Neuronal stem cell (in vitro differentiated cells): Measurements from ENCODE around the gene AUTS2.

Experiments
- DNase-seq: peaks from one replicate; pipeline ENCODE4 v3.0.0-alpha.2; 2013; ENCODE audit warnings: low spot score
- H2AFZ ChIP-seq: one replicate; pipeline ENCODE4 v1.6.1; 2013; ENCODE audit warnings: mild to moderate bottlenecking, low read length, inconsistent platforms
- H2AK5ac ChIP-seq: 2 replicates; pipeline ENCODE4 v1.6.1; 2013; ENCODE audit warnings: low read depth, mild to moderate bottlenecking, inconsistent platforms, low read length, moderate library complexity, mixed read lengths
- H2BK120ac ChIP-seq: 2 replicates; pipeline ENCODE4 v1.6.1; 2013; ENCODE audit warnings: low read depth, mild to moderate bottlenecking, inconsistent platforms, low read length, moderate library complexity, mixed read lengths
- H2BK12ac ChIP-seq: one replicate; pipeline ENCODE4 v1.6.1; 2013; ENCODE audit warnings: low read length, inconsistent platforms
- H2BK15ac ChIP-seq: 2 replicates; pipeline ENCODE4 v1.6.1; 2013; ENCODE audit warnings: mild to moderate bottlenecking, low read length, inconsistent platforms, mixed read lengths
- H2BK5ac ChIP-seq: one replicate; pipeline ENCODE4 v1.6.1; 2013; ENCODE audit warnings: inconsistent platforms, mild to moderate bottlenecking, low read length, moderate library complexity
- H3K14ac ChIP-seq: one replicate; pipeline ENCODE4 v1.6.1; 2013; ENCODE audit warnings: low read length, inconsistent platforms
- H3K18ac ChIP-seq: 2 replicates; pipeline ENCODE4 v1.6.1; 2013; ENCODE audit warnings: low read length, inconsistent platforms
- H3K23ac ChIP-seq: 2 replicates; pipeline ENCODE4 v1.6.1; 2013; ENCODE audit warnings: low read depth, mild to moderate bottlenecking, mixed read lengths, low read length, inconsistent platforms; ENCODE audit not compliant: poor library complexity
- H3K27ac ChIP-seq: replicated peaks from 3 replicates; pipeline ENCODE4 v1.5.1; 2013; ENCODE audit warnings: low read length, inconsistent platforms
- H3K27me3 ChIP-seq, 3 experiments: 2 replicates each; pipeline ENCODE4 v1.6.1; 2013; ENCODE audit warnings: low read length in 3 of 3, mild to moderate bottlenecking in 2 of 3, inconsistent platforms in 1 of 3, low read depth in 1 of 3, mixed read lengths in 1 of 3, moderate library complexity in 1 of 3; ENCODE audit not compliant: control insufficient read depth in 3 of 3, insufficient read depth in 3 of 3
- H3K36me3 ChIP-seq, 2 donors: replicated peaks in 1 of 2; 2 replicates each; pipeline ENCODE4 v1.6.1; 2013; ENCODE audit warnings: low read length in 2 of 2; ENCODE audit not compliant: control insufficient read depth in 2 of 2, insufficient read depth in 2 of 2
- H3K4ac ChIP-seq: 2 replicates; pipeline ENCODE4 v1.6.1; 2013; ENCODE audit warnings: inconsistent platforms, mild to moderate bottlenecking, low read length, moderate library complexity
- H3K4me1 ChIP-seq, 2 donors: 1 replicate in 1 of 2; 2 replicates in 1 of 2; pipeline ENCODE4 v1.6.1; 2013; ENCODE audit warnings: low read length in 2 of 2, low read depth in 1 of 2; ENCODE audit not compliant: control insufficient read depth in 2 of 2, insufficient read depth in 1 of 2
- H3K4me2 ChIP-seq: one replicate; pipeline ENCODE4 v1.6.1; 2013; ENCODE audit warnings: mild to moderate bottlenecking, low read length, inconsistent platforms; ENCODE audit not compliant: insufficient read depth, poor library complexity, severe bottlenecking
- H3K4me3 ChIP-seq, 2 donors: 2 replicates each; pipeline ENCODE4 v1.5.1; 2013; ENCODE audit warnings: low read length in 2 of 2, mild to moderate bottlenecking in 2 of 2, inconsistent platforms in 1 of 2, moderate library complexity in 1 of 2
- H3K79me1 ChIP-seq: one replicate; pipeline ENCODE4 v1.6.1; 2013; ENCODE audit warnings: low read depth, mild to moderate bottlenecking, inconsistent platforms, low read length, moderate library complexity
- H3K9ac ChIP-seq: one replicate; pipeline ENCODE4 v1.6.1; 2013; ENCODE audit warnings: mild to moderate bottlenecking, low read depth, low read length, inconsistent platforms; ENCODE audit not compliant: poor library complexity
- H3K9me3 ChIP-seq, 2 donors: replicated peaks in 1 of 2; 2 replicates each; pipeline versions ENCODE3 to v1.6.1; 2013; ENCODE audit warnings: low read length in 2 of 2, mild to moderate bottlenecking in 2 of 2, inconsistent platforms in 1 of 2, low read depth in 1 of 2, mixed read lengths in 1 of 2, moderate library complexity in 1 of 2; ENCODE audit not compliant: control insufficient read depth in 2 of 2, insufficient read depth in 1 of 2
- H4K8ac ChIP-seq: one replicate; pipeline ENCODE4 v1.6.1; 2013; ENCODE audit warnings: low read depth, mild to moderate bottlenecking, inconsistent platforms, low read length, moderate library complexity
- H4K91ac ChIP-seq: one replicate; pipeline ENCODE4 v1.6.1; 2013; ENCODE audit warnings: low read length, low read depth, mild to moderate bottlenecking, inconsistent platforms; ENCODE audit not compliant: poor library complexity
- WGBS, 2 donors: extraction: QIAGEN DNeasy Blood & Tissue Kit; methylation state at CpG; one replicate each; pipeline ENCODE4 v1.1.7; 2013; ENCODE audit warnings: missing lambda C conversion rate in 2 of 2, mixed read lengths in 1 of 2; ENCODE audit not compliant: insufficient read length in 2 of 2, insufficient replicate concordance in 1 of 2; ENCODE audit errors: extremely low coverage in 2 of 2; 5-methylcytosine and 5-hydroxymethylcytosine counted together

The AUTS2 gene

DNA sequence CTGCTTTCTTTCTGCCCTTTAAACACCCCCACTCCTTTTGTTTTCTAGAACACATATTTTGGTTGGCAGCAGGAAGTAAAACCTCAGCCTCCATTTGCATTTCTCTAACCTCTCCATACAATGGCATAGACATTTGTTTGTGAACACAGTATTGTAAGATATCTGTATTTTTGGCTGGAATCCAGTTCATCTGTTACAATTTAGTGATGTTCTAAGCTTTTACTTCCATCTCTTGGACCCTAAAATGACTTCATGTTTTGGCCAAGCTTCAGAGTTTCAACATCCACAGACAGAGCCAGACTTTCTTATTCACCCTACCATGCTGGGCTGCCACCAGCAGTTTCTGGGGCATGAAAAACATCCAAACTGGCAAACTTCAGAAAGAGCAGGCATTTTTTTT is 21.1 kb upstream of the AUTS2 start:
- H4K91ac ChIP-seq = no peak overlapping the region
- H3K27me3 ChIP-seq = no peaks in the 10 kb centered on the region
- H3K4me3 ChIP-seq = no peak overlapping the region
- no peak for DNase-seq
- H4K8ac ChIP-seq = no peak overlapping the region
- no peak overlapping the region for H2BK5ac ChIP-seq
- no peaks in the 10 kb centered on the region for H3K9me3 ChIP-seq
- no peak overlapping the region for H2BK12ac ChIP-seq
- no peak overlapping the region for H3K4ac ChIP-seq
- no peak overlapping the region for H3K18ac ChIP-seq
- no peak overlapping the region for H2AFZ ChIP-seq
- no peak overlapping the region for H3K23ac ChIP-seq
- no peak overlapping the region for H2BK120ac ChIP-seq
- H3K36me3 ChIP-seq = no peaks in the 10 kb centered on the region
- H3K14ac ChIP-seq = no peak overlapping the region
- H3K79me1 ChIP-seq = no peaks in the 10 kb centered on the region
- H3K4me1 ChIP-seq = no peaks in the 10 kb centered on the region
- H3K9ac ChIP-seq = no peak overlapping the region
- no peak overlapping the region for H2BK15ac ChIP-seq
- H3K27ac ChIP-seq = no peak overlapping the region
- H2AK5ac ChIP-seq = no peak overlapping the region
- H3K4me2 ChIP-seq = no peak overlapping the region

DNA sequence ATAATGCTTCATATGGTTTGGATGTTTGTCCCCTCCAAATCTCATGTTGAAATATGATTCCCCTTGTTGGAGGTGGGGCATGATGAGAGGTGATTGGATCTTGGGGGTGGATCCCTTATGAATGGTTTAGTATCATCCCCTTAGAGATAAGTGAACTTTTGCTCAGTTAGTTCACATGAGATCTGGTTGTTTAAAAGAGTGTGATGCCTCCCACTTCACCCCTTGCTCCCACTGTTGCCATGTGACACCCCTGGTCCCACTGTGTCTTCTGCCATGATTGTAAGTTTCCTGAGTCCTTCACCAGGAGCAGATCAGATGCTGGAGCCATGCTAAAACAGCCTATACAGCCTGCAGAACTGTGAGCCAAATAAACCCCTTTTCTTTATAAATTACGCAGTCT is 13.1 kb upstream of the AUTS2 start:
- no peak overlapping the region for H3K4me3 ChIP-seq
- no peak overlapping the region for H3K14ac ChIP-seq
- no peak overlapping the region for H2AFZ ChIP-seq
- no CpG with 5 or more reads among the region's 1 CpG for WGBS, 2 donors
- no peak overlapping the region for H3K23ac ChIP-seq
- H4K8ac ChIP-seq = no peak overlapping the region
- H3K36me3 ChIP-seq = no peaks in the 10 kb centered on the region
- no peak overlapping the region for H2BK5ac ChIP-seq
- H3K4me2 ChIP-seq = no peak overlapping the region
- H3K27me3 ChIP-seq = no peaks in the 10 kb centered on the region
- no peak overlapping the region for H2AK5ac ChIP-seq
- DNase-seq = no peak
- no peak overlapping the region for H4K91ac ChIP-seq
- no peak overlapping the region for H2BK15ac ChIP-seq
- H3K9ac ChIP-seq = no peak overlapping the region
- H2BK12ac ChIP-seq = no peak overlapping the region
- no peaks in the 10 kb centered on the region for H3K79me1 ChIP-seq
- H2BK120ac ChIP-seq = no peak overlapping the region
- H3K27ac ChIP-seq = no peak overlapping the region
- H3K4me1 ChIP-seq = peaks cover 0 to 1% of the 10 kb centered on the region in 2 donors
- no peak overlapping the region for H3K18ac ChIP-seq
- H3K4ac ChIP-seq = no peak overlapping the region
- H3K9me3 ChIP-seq = no peaks in the 10 kb centered on the region

GRCh38 chr7:69586321-69586720 is 12.0 kb upstream of the AUTS2 start:
- no peaks in the 10 kb centered on the region for H3K79me1 ChIP-seq
- H2AFZ ChIP-seq = no peak overlapping the region
- no peak for DNase-seq
- H3K23ac ChIP-seq = no peak overlapping the region
- H4K91ac ChIP-seq = no peak overlapping the region
- H3K27me3 ChIP-seq = no peaks in the 10 kb centered on the region
- H2BK5ac ChIP-seq = no peak overlapping the region
- no peak overlapping the region for H3K4me3 ChIP-seq
- WGBS, 2 donors = no CpG with 5 or more reads among the region's 3 CpGs
- H3K4ac ChIP-seq = no peak overlapping the region
- no peaks in the 10 kb centered on the region for H3K36me3 ChIP-seq
- H3K9ac ChIP-seq = no peak overlapping the region
- H3K27ac ChIP-seq = no peak overlapping the region
- H2BK120ac ChIP-seq = no peak overlapping the region
- no peak overlapping the region for H2BK12ac ChIP-seq
- no peak overlapping the region for H3K14ac ChIP-seq
- H2AK5ac ChIP-seq = no peak overlapping the region
- H4K8ac ChIP-seq = no peak overlapping the region
- H3K18ac ChIP-seq = no peak overlapping the region
- H3K4me1 ChIP-seq = peaks cover 0 to 1% of the 10 kb centered on the region in 2 donors
- no peak overlapping the region for H3K4me2 ChIP-seq
- no peak overlapping the region for H2BK15ac ChIP-seq
- H3K9me3 ChIP-seq = peaks cover 0 to 7% of the 10 kb centered on the region in 2 donors

- Histone ChIP-seq H2BK12ac (no peak overlapping the region), H2BK5ac (no peak overlapping the region), H3K4me2 (no peak overlapping the region), H3K4me1 (peaks cover 0 to 1% of the 10 kb centered on the region in 2 donors), H3K18ac (no peak overlapping the region), H3K79me1 (no peaks in the 10 kb centered on the region), H2AFZ (no peak overlapping the region), H2BK120ac (no peak overlapping the region), H3K14ac (no peak overlapping the region), H3K23ac (no peak overlapping the region), H4K8ac (no peak overlapping the region), H2AK5ac (no peak overlapping the region), H3K9ac (no peak overlapping the region), H3K4ac (no peak overlapping the region), H3K27me3 (peaks cover 0 to 4% (median 0%) of the 10 kb centered on the region in 3 experiments), H3K9me3 (peaks cover 0 to 7% of the 10 kb centered on the region in 2 donors), H4K91ac (no peak overlapping the region), H3K27ac (no peak overlapping the region), H3K4me3 (no peak overlapping the region), H3K36me3 (no peaks in the 10 kb centered on the region), H2BK15ac (no peak overlapping the region)
- WGBS, 2 donors = no CpG with 5 or more reads among the region's 5 CpGs
- no peak for DNase-seq
Observed at GRCh38 chr7:69588773-69589172, 9.5 kb upstream of the AUTS2 start.
